ENCODE results near the gene ZFC3H1. TPM values are rescaled to one million over a fixed set of nuclear protein-coding genes. Genes with fewer than 3 reads are reported as not detected.
A peak's percentile ranks its signal among the peaks of the same experiment; 100 is the strongest.

The ZFC3H1 gene
- polyA plus RNA-seq, 1 donor (not counting 4 experiments of a cell fraction or from before 2014, with no cell fraction given): 56.3 TPM

DNA sequence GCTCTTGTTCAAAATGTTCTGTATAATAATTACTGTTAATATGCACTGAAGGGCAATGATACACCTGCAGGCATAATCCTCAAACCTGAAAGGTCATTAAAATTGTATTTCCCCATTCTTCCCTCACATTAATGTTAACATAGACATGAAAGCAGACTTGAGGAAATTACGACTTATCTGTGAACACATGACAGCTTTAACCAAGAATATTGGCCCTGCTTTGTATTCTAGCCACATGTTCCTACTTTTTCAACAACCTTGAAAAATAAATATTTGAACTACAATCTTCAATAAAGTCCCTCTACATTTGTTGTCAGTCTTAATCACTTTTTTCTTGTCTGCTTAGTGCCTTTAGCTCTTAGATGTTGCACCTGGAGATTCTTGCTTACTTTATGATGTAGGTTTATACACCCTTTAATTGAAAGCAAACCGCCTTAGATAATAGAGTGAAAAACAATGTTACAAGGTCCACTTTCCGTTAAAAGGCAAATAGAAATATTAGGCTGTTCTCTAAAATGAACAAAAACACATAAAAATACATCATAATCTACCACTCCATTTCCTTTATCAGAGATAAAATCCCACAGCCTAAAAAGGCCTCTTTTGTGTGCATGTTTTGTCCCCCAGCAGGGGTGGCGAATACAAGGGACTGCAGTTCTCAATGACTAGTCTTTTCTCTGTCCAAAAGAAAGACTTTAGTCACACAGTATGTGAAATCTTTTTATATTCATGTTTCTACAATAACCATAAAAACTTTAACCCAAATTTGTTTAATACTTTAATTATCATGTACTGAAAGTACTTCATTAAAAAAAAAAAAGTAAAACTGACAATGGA lies 55.9 kb downstream of the ZFC3H1 start:
- TF ChIP-seq EZH2 (IDR thresholded peaks at IDR 0.05; ENCODE audit: low read length): no peak
- TF ChIP-seq, protein P1, sequence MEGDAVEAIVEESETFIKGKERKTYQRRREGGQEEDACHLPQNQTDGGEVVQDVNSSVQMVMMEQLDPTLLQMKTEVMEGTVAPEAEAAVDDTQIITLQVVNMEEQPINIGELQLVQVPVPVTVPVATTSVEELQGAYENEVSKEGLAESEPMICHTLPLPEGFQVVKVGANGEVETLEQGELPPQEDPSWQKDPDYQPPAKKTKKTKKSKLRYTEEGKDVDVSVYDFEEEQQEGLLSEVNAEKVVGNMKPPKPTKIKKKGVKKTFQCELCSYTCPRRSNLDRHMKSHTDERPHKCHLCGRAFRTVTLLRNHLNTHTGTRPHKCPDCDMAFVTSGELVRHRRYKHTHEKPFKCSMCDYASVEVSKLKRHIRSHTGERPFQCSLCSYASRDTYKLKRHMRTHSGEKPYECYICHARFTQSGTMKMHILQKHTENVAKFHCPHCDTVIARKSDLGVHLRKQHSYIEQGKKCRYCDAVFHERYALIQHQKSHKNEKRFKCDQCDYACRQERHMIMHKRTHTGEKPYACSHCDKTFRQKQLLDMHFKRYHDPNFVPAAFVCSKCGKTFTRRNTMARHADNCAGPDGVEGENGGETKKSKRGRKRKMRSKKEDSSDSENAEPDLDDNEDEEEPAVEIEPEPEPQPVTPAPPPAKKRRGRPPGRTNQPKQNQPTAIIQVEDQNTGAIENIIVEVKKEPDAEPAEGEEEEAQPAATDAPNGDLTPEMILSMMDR (optimal IDR thresholded peaks at IDR 0.05 in 1 of 3, IDR thresholded peaks at IDR 0.05 in 1 of 3, conservative IDR thresholded peaks at IDR 0.05 in 1 of 3; ENCODE audit: extremely low read depth in 1 of 3, insufficient read depth in 2 of 3, low read length in 3 of 3): no peak
- Histone ChIP-seq H3K9me3 (ENCODE audit: control insufficient read depth, low read depth, low read length) (no peaks in the 10 kb centered on the region), H3K9me1 (ENCODE audit: control insufficient read depth, extremely low read depth, insufficient read depth, low read length) (no peaks in the 10 kb centered on the region), H3K4me3 (ENCODE audit: control insufficient read depth in 2 of 3, extremely low read depth in 1 of 3, insufficient read depth in 2 of 3, low read depth in 1 of 3, low read length in 3 of 3) (no peak overlapping the region), H3K27me3 (ENCODE audit: control insufficient read depth, extremely low read depth, insufficient read depth, low read length) (no peaks in the 10 kb centered on the region), H3K4me2 (ENCODE audit: control insufficient read depth, extremely low read depth, insufficient read depth, low read depth, low read length) (no peak overlapping the region), H4K20me1 (ENCODE audit: control insufficient read depth, extremely low read depth, insufficient read depth, low read length) (no peaks in the 10 kb centered on the region), H3K4me1 (ENCODE audit: control insufficient read depth, extremely low read depth, insufficient read depth, low read length) (no peaks in the 10 kb centered on the region), H3K79me2 (ENCODE audit: control insufficient read depth, insufficient read depth, low read length) (no peaks in the 10 kb centered on the region), H3K9ac (ENCODE audit: control insufficient read depth, extremely low read depth, insufficient read depth, low read length) (no peak overlapping the region), H2AFZ (ENCODE audit: control insufficient read depth, low read length) (no peak overlapping the region), H3K36me3 (ENCODE audit: control insufficient read depth in 2 of 2, extremely low read depth in 1 of 2, insufficient read depth in 2 of 2, low read length in 2 of 2) (peaks cover 9 to 15% of the 10 kb centered on the region in 2 experiments), H3K27ac (ENCODE audit: control insufficient read depth, insufficient read depth, low read length) (no peak overlapping the region)
- FAIRE-seq (peak; percentile 13), DNase-seq (ENCODE audit: low read depth, low spot score) (no peak)
- dilution Hi-C loops (cut with MboI; ENCODE audit: extremely low pct_ligation_motif_present, low sequenced_read_pairs): no loop called here

DNA sequence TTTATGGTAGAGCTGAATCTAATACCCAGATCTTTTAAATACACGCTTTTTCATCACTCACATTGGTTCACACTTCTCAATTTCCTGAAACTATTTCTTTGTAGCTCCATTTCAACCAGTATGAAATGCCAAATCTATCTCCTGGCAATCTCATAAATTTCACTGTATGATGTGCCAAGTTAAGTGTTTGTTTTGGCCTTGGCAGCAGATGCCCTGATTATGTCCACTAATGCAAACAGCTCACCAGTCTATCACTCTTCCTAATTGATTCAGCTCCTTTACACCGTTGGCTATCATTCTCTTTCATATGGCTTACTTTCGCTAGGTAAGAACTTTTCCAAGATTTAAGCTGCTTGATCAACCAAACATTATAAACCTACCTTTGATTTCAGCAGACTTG lies 58.6 kb downstream of the ZFC3H1 start:
- Histone ChIP-seq H3K36me3 (ENCODE audit: control insufficient read depth in 2 of 2, extremely low read depth in 1 of 2, insufficient read depth in 2 of 2, low read length in 2 of 2) (peaks cover 9 to 11% of the 10 kb centered on the region in 2 experiments), H3K9me1 (ENCODE audit: control insufficient read depth, extremely low read depth, insufficient read depth, low read length) (no peaks in the 10 kb centered on the region), H3K27me3 (ENCODE audit: control insufficient read depth, extremely low read depth, insufficient read depth, low read length) (no peaks in the 10 kb centered on the region), H3K79me2 (ENCODE audit: control insufficient read depth, insufficient read depth, low read length) (no peaks in the 10 kb centered on the region), H3K4me1 (ENCODE audit: control insufficient read depth, extremely low read depth, insufficient read depth, low read length) (no peaks in the 10 kb centered on the region), H3K9me3 (ENCODE audit: control insufficient read depth, low read depth, low read length) (no peaks in the 10 kb centered on the region), H3K4me2 (ENCODE audit: control insufficient read depth, extremely low read depth, insufficient read depth, low read depth, low read length) (no peak overlapping the region), H4K20me1 (ENCODE audit: control insufficient read depth, extremely low read depth, insufficient read depth, low read length) (no peaks in the 10 kb centered on the region), H2AFZ (ENCODE audit: control insufficient read depth, low read length) (no peak overlapping the region), H3K27ac (ENCODE audit: control insufficient read depth, insufficient read depth, low read length) (no peak overlapping the region), H3K4me3 (ENCODE audit: control insufficient read depth in 2 of 3, extremely low read depth in 1 of 3, insufficient read depth in 2 of 3, low read depth in 1 of 3, low read length in 3 of 3) (no peak overlapping the region), H3K9ac (ENCODE audit: control insufficient read depth, extremely low read depth, insufficient read depth, low read length) (no peak overlapping the region)
- TF ChIP-seq, protein P1 (optimal IDR thresholded peaks at IDR 0.05 in 1 of 3, IDR thresholded peaks at IDR 0.05 in 1 of 3, conservative IDR thresholded peaks at IDR 0.05 in 1 of 3; ENCODE audit: extremely low read depth in 1 of 3, insufficient read depth in 2 of 3, low read length in 3 of 3): no peak
- TF ChIP-seq EZH2 (IDR thresholded peaks at IDR 0.05; ENCODE audit: low read length): no peak
- dilution Hi-C loops (cut with MboI; ENCODE audit: extremely low pct_ligation_motif_present, low sequenced_read_pairs): no loop called here
- no peak for FAIRE-seq
- DNase-seq (ENCODE audit: low read depth, low spot score): no peak

All from keratinocyte (primary cell).